ENCODE measurements around the gene DHRS3.

DNA sequence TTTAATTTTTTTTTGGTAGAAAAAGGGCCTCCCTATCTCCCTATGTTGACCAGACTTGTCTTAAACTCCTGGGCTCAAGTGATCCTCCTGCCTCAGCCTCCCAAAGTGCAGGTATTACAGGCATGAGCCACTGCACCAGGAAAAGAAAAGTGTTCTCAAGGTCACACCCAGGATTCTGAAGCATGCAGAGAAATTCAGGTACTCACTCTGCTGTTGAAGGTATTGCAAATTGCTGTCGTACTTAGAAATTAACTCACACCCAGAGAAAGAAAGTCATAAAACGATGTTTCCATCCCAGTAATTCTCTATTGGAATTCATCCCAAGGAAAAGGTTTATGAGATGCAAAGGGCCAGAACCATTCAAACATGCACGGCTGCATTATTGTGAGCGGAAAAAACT lies 73.7 kb downstream of the DHRS3 start:
- TF ChIP-seq CTCF (IDR thresholded peaks at IDR 0.05) (no peak), POLR2AphosphoS5 (IDR thresholded peaks at IDR 0.05) (no peak), EP300 (IDR thresholded peaks at IDR 0.05) (no peak), POLR2A (IDR thresholded peaks at IDR 0.05) (no peak)

Measured in suprapubic skin (tissue), 4 donors.